Activated T-helper 17 cell treated with anti-CD3 and anti-CD28 coated beads, Interleukin-2, amount 50 U/mL, for 72 hours (primary cell): ENCODE measurements around the gene CAMSAP2. TPM values are rescaled to one million over a fixed set of nuclear protein-coding genes. Genes with fewer than 3 reads are reported as not detected.

Experiments
- ATAC-seq: fragments of 150-1000 bp; cut with Tn5 transposase; replicated peaks from 2 replicates; pipeline ENCODE4 v1.10.0; 2021; ENCODE audit warnings: mild to moderate bottlenecking, moderate library complexity
- H3K27ac Mint-ChIP-seq: one replicate; pipeline ENCODE4 v1.8.0; 2022; ENCODE audit warnings: mixed read lengths
- H3K27me3 Mint-ChIP-seq: one replicate; pipeline ENCODE4 v1.8.0; 2022; ENCODE audit warnings: mixed read lengths
- H3K36me3 Mint-ChIP-seq: one replicate; pipeline ENCODE4 v1.8.0; 2022; ENCODE audit warnings: low read depth, mild to moderate bottlenecking, mixed read lengths
- H3K4me1 Mint-ChIP-seq: one replicate; pipeline ENCODE4 v1.8.0; 2022; ENCODE audit warnings: mixed read lengths
- H3K4me3 Mint-ChIP-seq: one replicate; pipeline ENCODE4 v1.8.0; 2022; ENCODE audit warnings: mild to moderate bottlenecking, mixed read lengths
- H3K9me3 Mint-ChIP-seq: one replicate; pipeline ENCODE4 v1.8.0; 2022; ENCODE audit warnings: mixed read lengths
- total RNA-seq, 2 donors: library from RNA; stranded (reverse); gene quantifications; one replicate each; pipeline ENCODE4 v1.2.3, GENCODE V29; 2022

Gene CAMSAP2
- total RNA-seq, 2 donors from 2014 or later = 3.4 to 5.3 TPM

GRCh38 chr1:200909071-200909470 is 170.4 kb downstream of the CAMSAP2 start:
- H3K27me3 Mint-ChIP-seq = peaks cover 13% of the 10 kb centered on the region
- ATAC-seq = no peak
- H3K4me3 Mint-ChIP-seq = no peak overlapping the region

GRCh38 chr1:200909757-200910239 is 171.1 kb downstream of the CAMSAP2 start:
- H3K9me3 Mint-ChIP-seq = no peaks in the 10 kb centered on the region
- no peak for ATAC-seq
- H3K4me1 Mint-ChIP-seq = peaks cover 8% of the 10 kb centered on the region
- H3K27me3 Mint-ChIP-seq = peaks cover 13% of the 10 kb centered on the region
- H3K27ac Mint-ChIP-seq = no peak overlapping the region
- H3K36me3 Mint-ChIP-seq = no peaks in the 10 kb centered on the region
- H3K4me3 Mint-ChIP-seq = no peak overlapping the region

More at GRCh38 chr1:200909071-200909470, 170.4 kb downstream of the CAMSAP2 start:
- H3K36me3 Mint-ChIP-seq = no peaks in the 10 kb centered on the region
- H3K27ac Mint-ChIP-seq = no peak overlapping the region
- no peaks in the 10 kb centered on the region for H3K9me3 Mint-ChIP-seq
- peaks cover 8% of the 10 kb centered on the region for H3K4me1 Mint-ChIP-seq

Other genes starting within 250 kb of the CAMSAP2 start
- gene KIF14, start 118.1 kb upstream of the CAMSAP2 start, total RNA-seq = 10 to 100 TPM; 17.1 to 24.4 TPM
- gene DDX59, start 69.0 kb upstream of the CAMSAP2 start, total RNA-seq = 10 to 100 TPM; 23.6 to 31.9 TPM
- gene GPR25, start 134.1 kb downstream of the CAMSAP2 start, total RNA-seq = 1 to 10 TPM in 1 of 2 donors, not detected in 1; 1.8 TPM
- under 1 TPM; 0.13 to 0.19 TPM for gene INAVA, start 156.0 kb downstream of the CAMSAP2 start, total RNA-seq